H1 (cell line): ENCODE measurements around the gene CSAD. TPM values are rescaled to one million over a fixed set of nuclear protein-coding genes. Genes with fewer than 3 reads are reported as not detected.

ENCODE experiments used
- CTCF ChIA-PET: fragments of 300-600 bp; sonication (Branson Sonifier 250); formaldehyde crosslinking; loops from one replicate; lab custom pipeline; 2021; ENCODE audit not compliant: partially characterized antibody; lab: Charles Lee
- POLR2A ChIA-PET: fragments of 300-600 bp; sonication (Branson Sonifier 250); formaldehyde crosslinking; loops from one replicate; lab custom pipeline; 2021; ENCODE audit warnings: inconsistent platforms; ENCODE audit not compliant: partially characterized antibody; lab: Charles Lee
- DNase-seq, 2 experiments: peaks; one replicate each; pipeline versions ENCODE4 v3.0.0 to v3.0.0-alpha.2; 2010 to 2022; ENCODE audit warnings: low spot score in 2 of 2, low read depth in 1 of 2, mixed read lengths in 1 of 2
- FAIRE-seq: peaks from 2 replicates; lab custom pipeline; 2011; peaks lifted over from hg19 to GRCh38; lab: Jason Lieb, UNC
- H2AFZ ChIP-seq: 2 replicates; pipeline ENCODE4 v1.8.1; 2012; ENCODE audit warnings: low read length, inconsistent platforms
- H2AK5ac ChIP-seq: 2 replicates; pipeline ENCODE4 v1.6.1; 2013; ENCODE audit warnings: low read depth, low read length
- H2BK120ac ChIP-seq: replicated peaks from 2 replicates; pipeline ENCODE3; 2013; ENCODE audit warnings: low read depth, low read length, inconsistent platforms
- H2BK12ac ChIP-seq: 2 replicates; pipeline ENCODE4 v1.6.1; 2013; ENCODE audit warnings: low read depth, low read length
- H2BK15ac ChIP-seq: 2 replicates; pipeline ENCODE4 v1.6.1; 2013; ENCODE audit warnings: low read length
- H2BK20ac ChIP-seq: 2 replicates; pipeline ENCODE4 v1.6.1; 2013; ENCODE audit warnings: low read length
- H2BK5ac ChIP-seq: 2 replicates; pipeline ENCODE4 v1.6.1; 2013; ENCODE audit warnings: low read depth, low read length
- H3K14ac ChIP-seq: 2 replicates; pipeline ENCODE4 v1.6.1; 2013; ENCODE audit warnings: inconsistent platforms; ENCODE audit not compliant: insufficient read length
- H3K18ac ChIP-seq: 2 replicates; pipeline ENCODE4 v1.6.1; 2013; ENCODE audit warnings: low read length; ENCODE audit errors: extremely low read depth
- H3K23ac ChIP-seq: 2 replicates; pipeline ENCODE4 v1.6.1; 2013; ENCODE audit warnings: inconsistent platforms; ENCODE audit not compliant: insufficient read length
- H3K23me2 ChIP-seq: 2 replicates; pipeline ENCODE4 v1.6.1; 2013; ENCODE audit warnings: low read depth, low read length
- H3K27ac ChIP-seq: 2 replicates; pipeline ENCODE4 v1.6.1; 2011; ENCODE audit warnings: low read depth, low read length, inconsistent platforms
- H3K27me3 ChIP-seq, 4 experiments: replicated peaks in 1 of 4; 1 replicate in 1 of 4; 2 replicates in 3 of 4; pipeline versions ENCODE4 v1.6.1 to v1.8.1; 2011 to 2013; ENCODE audit warnings: low read length in 3 of 4, mild to moderate bottlenecking in 3 of 4, inconsistent platforms in 2 of 4, mixed read lengths in 2 of 4, moderate library complexity in 1 of 4; ENCODE audit not compliant: control insufficient read depth in 3 of 4, insufficient read depth in 3 of 4; ENCODE audit errors: extremely low read depth in 1 of 4
- H3K36me3 ChIP-seq, 4 experiments: 2 replicates each; pipeline versions ENCODE4 v1.6.1 to v1.8.1; 2011 to 2013; ENCODE audit warnings: mild to moderate bottlenecking in 4 of 4, low read length in 3 of 4, moderate library complexity in 2 of 4, control low read depth in 1 of 4, inconsistent platforms in 1 of 4; ENCODE audit not compliant: insufficient read depth in 4 of 4, control insufficient read depth in 2 of 4
- H3K4ac ChIP-seq: replicated peaks from 2 replicates; pipeline ENCODE3; 2013; ENCODE audit warnings: low read length, low read depth, mixed read lengths, inconsistent platforms; ENCODE audit not compliant: insufficient read length
- H3K4me1 ChIP-seq, 4 experiments: replicated peaks in 1 of 4; 1 replicate in 1 of 4; 2 replicates in 3 of 4; pipeline versions ENCODE4 v1.6.1 to v1.8.1; 2011 to 2013; ENCODE audit warnings: low read length in 3 of 4, inconsistent platforms in 2 of 4, mixed read lengths in 1 of 4; ENCODE audit not compliant: insufficient read depth in 4 of 4, control insufficient read depth in 3 of 4
- H3K4me2 ChIP-seq, 2 experiments: 2 replicates each; pipeline versions ENCODE4 v1.6.1 to v1.8.1; 2011 to 2013; ENCODE audit warnings: low read depth in 2 of 2, low read length in 2 of 2, control low read depth in 1 of 2, inconsistent platforms in 1 of 2, mild to moderate bottlenecking in 1 of 2; ENCODE audit not compliant: insufficient read depth in 1 of 2
- H3K4me3 ChIP-seq, 4 experiments: fragments of 200-600, 300-600 bp in 1 of 4; sonication (generic), shearing (Covaris generic), sonication (Bioruptor Twin) in 1 of 4; 2 replicates each; pipeline versions ENCODE4 v1.5.1 to v1.8.1; 2011 to 2016; ENCODE audit warnings: low read length in 4 of 4, low read depth in 3 of 4, control low read depth in 2 of 4, inconsistent platforms in 2 of 4, mild to moderate bottlenecking in 2 of 4, mixed read lengths in 1 of 4, moderate library complexity in 1 of 4; ENCODE audit not compliant: insufficient read depth in 2 of 4; ENCODE audit errors: extremely low read depth in 1 of 4
- H3K56ac ChIP-seq: replicated peaks from 2 replicates; pipeline ENCODE3; 2013; ENCODE audit warnings: low read depth, mild to moderate bottlenecking, mixed read lengths, low read length, inconsistent platforms; ENCODE audit not compliant: insufficient read length
- H3K79me1 ChIP-seq: 2 replicates; pipeline ENCODE4 v1.6.1; 2013; ENCODE audit warnings: low read depth, low read length, control low read depth
- H3K79me2 ChIP-seq, 2 experiments: 2 replicates each; pipeline versions ENCODE4 v1.6.1 to v1.8.1; 2012 to 2013; ENCODE audit warnings: low read length in 2 of 2, mild to moderate bottlenecking in 2 of 2, inconsistent platforms in 1 of 2; ENCODE audit not compliant: insufficient read depth in 2 of 2, control insufficient read depth in 1 of 2
- H3K9ac ChIP-seq, 4 experiments: replicated peaks in 1 of 4; 1 replicate in 1 of 4; 2 replicates in 3 of 4; pipeline versions ENCODE4 v1.6.1 to v1.8.1; 2011 to 2013; ENCODE audit warnings: low read depth in 3 of 4, low read length in 3 of 4, control low read depth in 2 of 4, mild to moderate bottlenecking in 2 of 4, moderate library complexity in 2 of 4, inconsistent platforms in 1 of 4; ENCODE audit errors: extremely low read depth in 1 of 4
- H3K9me3 ChIP-seq, 2 experiments: 2 replicates each; pipeline versions ENCODE4 v1.6.1 to v1.8.1; 2012 to 2013; ENCODE audit warnings: mild to moderate bottlenecking in 2 of 2, moderate library complexity in 2 of 2, control low read depth in 1 of 2, inconsistent platforms in 1 of 2, low read depth in 1 of 2, low read length in 1 of 2, mixed read lengths in 1 of 2; ENCODE audit not compliant: insufficient read depth in 2 of 2
- H4K20me1 ChIP-seq, 2 experiments: replicated peaks in 1 of 2; 2 replicates each; pipeline versions ENCODE3 to v1.8.1; 2011 to 2013; ENCODE audit warnings: inconsistent platforms in 2 of 2, low read length in 2 of 2, mild to moderate bottlenecking in 1 of 2; ENCODE audit not compliant: insufficient read depth in 2 of 2, control insufficient read depth in 1 of 2
- H4K5ac ChIP-seq: 2 replicates; pipeline ENCODE4 v1.6.1; 2013; ENCODE audit warnings: low read length, low read depth, mixed read lengths, inconsistent platforms; ENCODE audit not compliant: insufficient read length
- H4K8ac ChIP-seq: 2 replicates; pipeline ENCODE4 v1.8.0; 2013; ENCODE audit warnings: mild to moderate bottlenecking, moderate library complexity, low read length, inconsistent platforms; ENCODE audit not compliant: insufficient read depth; ENCODE audit errors: extremely low read depth
- H4K91ac ChIP-seq: replicated peaks from 2 replicates; pipeline ENCODE3; 2013; ENCODE audit warnings: low read length, mixed read lengths, inconsistent platforms; ENCODE audit not compliant: insufficient read length
- EZH2 ChIP-seq: fragments of 200-600 bp; sonication (generic); IDR thresholded peaks from 2 replicates; pipeline ENCODE4 v1.7.1; 2012; ENCODE audit warnings: low read depth, mild to moderate bottlenecking, moderate library complexity, low read length, inconsistent platforms; ENCODE audit not compliant: severe bottlenecking
- GABPA ChIP-seq: IDR thresholded peaks from 2 replicates; pipeline ENCODE4 v1.6.1; 2011; ENCODE audit warnings: mild to moderate bottlenecking, low read length, moderate library complexity, borderline replicate concordance; ENCODE audit not compliant: insufficient read depth
- KDM1A ChIP-seq: fragments of 200-600, 300-600 bp; sonication (generic); IDR thresholded peaks from 2 replicates; pipeline ENCODE4 v1.7.1; 2016; ENCODE audit warnings: mild to moderate bottlenecking, low read length, borderline replicate concordance
- MAX ChIP-seq: IDR thresholded peaks from 2 replicates; pipeline ENCODE4 v1.6.1; 2012; ENCODE audit warnings: inconsistent platforms
- POLR2AphosphoS5 ChIP-seq: IDR thresholded peaks from 2 replicates; pipeline ENCODE4 v1.6.1; 2011; ENCODE audit warnings: low read depth, low read length
- RAD21 ChIP-seq, 2 experiments: IDR thresholded peaks in 1 of 2; conservative IDR thresholded peaks in 1 of 2; 2 replicates each; pipeline ENCODE4 v1.6.1; 2011; ENCODE audit warnings: low read depth in 2 of 2, low read length in 2 of 2, improper control_type of control experiment in 1 of 2, inconsistent platforms in 1 of 2, mild to moderate bottlenecking in 1 of 2, moderate library complexity in 1 of 2
- RNF2 ChIP-seq: fragments of 200-900, 300-1000 bp; sonication (generic); IDR thresholded peaks from 2 replicates; pipeline ENCODE4 v1.7.1; 2016; ENCODE audit warnings: borderline replicate concordance, low read depth, mild to moderate bottlenecking, antibody characterized with exemption, low read length; ENCODE audit not compliant: poor library complexity, severe bottlenecking; ENCODE audit errors: missing control alignments
- SIRT6 ChIP-seq: IDR thresholded peaks from one replicate; pipeline ENCODE4 v1.7.1; 2012; ENCODE audit warnings: low read length, inconsistent platforms
- SP2 ChIP-seq: IDR thresholded peaks from 2 replicates; pipeline ENCODE4 v1.6.1; 2012; ENCODE audit warnings: mild to moderate bottlenecking, low read length, inconsistent platforms
- polyA plus RNA-seq, 7 experiments: library from polyadenylated mRNA; depleted of rRNA in 3 of 7; stranded (reverse) in 5 of 7; unstranded in 2 of 7; fragments of >200 nt in 5 of 7; fragments of 200-250 nt in 2 of 7; gene quantifications; 1 replicate in 5 of 7; 2 replicates in 1 of 7; 4 replicates in 1 of 7; pipeline versions ENCODE4 v1.2.1 to v1.2.3, GENCODE V29; 2011 to 2013; ENCODE audit warnings: missing spikeins in 2 of 7, mixed read lengths in 2 of 7
- total RNA-seq: library from RNA; stranded (reverse); fragmentation: NEBNext Ultra II Directional; extraction: Animal tissue kit (Norgen Biotek cat#: 25700); gene quantifications from 2 replicates; pipeline ENCODE4 v1.2.1, GENCODE V29; 2021

The CSAD gene
- total and polyA plus RNA-seq, 2 of the 8 experiments (the other 6 are each of a cell fraction or from before 2014, with no cell fraction given): 8.8 to 11.3 TPM

- Histone ChIP-seq H3K36me3 (no peaks in the 10 kb centered on the region), H2BK15ac (no peak overlapping the region), H3K27ac (no peak overlapping the region), H3K23ac (no peak overlapping the region), H2BK20ac (no peak overlapping the region), H3K9ac (no peak overlapping the region), H3K79me2 (no peaks in the 10 kb centered on the region), H3K79me1 (no peaks in the 10 kb centered on the region), H3K4ac (no peak overlapping the region), H4K8ac (no peak overlapping the region), H3K9me3 (no peaks in the 10 kb centered on the region), H3K56ac (no peak overlapping the region), H3K14ac (no peak overlapping the region), H2AK5ac (no peak overlapping the region), H4K5ac (no peak overlapping the region), H3K4me2 (no peak overlapping the region), H4K20me1 (no peaks in the 10 kb centered on the region), H3K4me1 (no peaks in the 10 kb centered on the region), H3K18ac (no peak overlapping the region), H4K91ac (no peak overlapping the region), H2BK120ac (no peak overlapping the region), H2BK5ac (no peak overlapping the region), H3K23me2 (0 out of 2 replicates have a peak, but pooled peaks cover 1% of the 10 kb centered on the region), H3K4me3 (no peak overlapping the region), H2AFZ (no peak overlapping the region), H2BK12ac (no peak overlapping the region), H3K27me3 (no peaks in the 10 kb centered on the region)
- CTCF ChIA-PET: interaction anchor here (0.6 to 1.9 kb wide), 2 partner anchors 35 to 257 kb away, joined by 4 to 6 read pairs; no protein-coding TSS in a partner anchor
- POLR2A ChIA-PET: no interaction called here
- FAIRE-seq (no peak), DNase-seq (peak in 1 of 2 experiments; percentile 13)
- no peak for TF ChIP-seq POLR2AphosphoS5
- TF ChIP-seq EZH2: no peak
- no peak for TF ChIP-seq SIRT6
- TF ChIP-seq MAX: no peak
- TF ChIP-seq GABPA: no peak
- no peak for TF ChIP-seq SP2
- TF ChIP-seq RNF2: no peak
- no peak for TF ChIP-seq RAD21 (IDR thresholded peaks at IDR 0.05 in 1 of 2, conservative IDR thresholded peaks at IDR 0.05 in 1 of 2; ENCODE audit: low read depth in 2 of 2, low read length in 2 of 2)
- no peak for TF ChIP-seq KDM1A
Measured at GRCh38 chr12:53124352-53124723, 56.4 kb downstream of the CSAD start.
